GM12873 (cell line): Measurements from ENCODE around the gene SIX5.
A peak's percentile ranks its signal among the peaks of the same experiment; 100 is the strongest.

Source experiments
- TF ChIP-seq, protein P1 (sequence below): IDR thresholded peaks from 2 replicates; pipeline ENCODE4 v1.5.1; 2012; ENCODE audit warnings: low read depth, mild to moderate bottlenecking, moderate library complexity, low read length, control low read depth; ENCODE audit not compliant: insufficient read depth; ENCODE audit errors: missing control alignments

SIX5 gene

DNA sequence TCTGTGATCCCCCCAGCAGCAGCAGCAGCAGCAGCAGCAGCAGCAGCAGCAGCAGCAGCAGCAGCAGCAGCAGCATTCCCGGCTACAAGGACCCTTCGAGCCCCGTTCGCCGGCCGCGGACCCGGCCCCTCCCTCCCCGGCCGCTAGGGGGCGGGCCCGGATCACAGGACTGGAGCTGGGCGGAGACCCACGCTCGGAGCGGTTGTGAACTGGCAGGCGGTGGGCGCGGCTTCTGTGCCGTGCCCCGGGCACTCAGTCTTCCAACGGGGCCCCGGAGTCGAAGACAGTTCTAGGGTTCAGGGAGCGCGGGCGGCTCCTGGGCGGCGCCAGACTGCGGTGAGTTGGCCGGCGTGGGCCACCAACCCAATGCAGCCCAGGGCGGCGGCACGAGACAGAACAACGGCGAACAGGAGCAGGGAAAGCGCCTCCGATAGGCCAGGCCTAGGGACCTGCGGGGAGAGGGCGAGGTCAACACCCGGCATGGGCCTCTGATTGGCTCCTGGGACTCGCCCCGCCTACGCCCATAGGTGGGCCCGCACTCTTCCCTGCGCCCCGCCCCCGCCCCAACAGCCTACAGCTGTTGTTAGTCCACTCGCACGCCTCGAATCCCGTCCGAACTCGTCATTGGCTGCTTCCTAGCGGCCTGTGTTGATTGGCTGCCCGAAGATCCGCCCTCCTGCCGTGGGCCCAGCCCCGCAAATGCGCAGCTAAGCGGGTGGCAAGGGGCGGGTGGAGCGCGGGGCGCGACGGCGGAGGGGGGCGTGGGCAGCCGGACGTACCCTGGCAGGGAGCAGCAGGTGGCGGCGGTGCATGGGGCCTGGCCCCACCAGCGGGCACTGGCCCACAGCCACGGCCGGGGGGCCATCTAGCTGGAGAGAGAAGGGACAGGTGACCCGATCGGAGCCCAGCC is 1.4 kb upstream of the SIX5 start:
- TF ChIP-seq, protein P1, sequence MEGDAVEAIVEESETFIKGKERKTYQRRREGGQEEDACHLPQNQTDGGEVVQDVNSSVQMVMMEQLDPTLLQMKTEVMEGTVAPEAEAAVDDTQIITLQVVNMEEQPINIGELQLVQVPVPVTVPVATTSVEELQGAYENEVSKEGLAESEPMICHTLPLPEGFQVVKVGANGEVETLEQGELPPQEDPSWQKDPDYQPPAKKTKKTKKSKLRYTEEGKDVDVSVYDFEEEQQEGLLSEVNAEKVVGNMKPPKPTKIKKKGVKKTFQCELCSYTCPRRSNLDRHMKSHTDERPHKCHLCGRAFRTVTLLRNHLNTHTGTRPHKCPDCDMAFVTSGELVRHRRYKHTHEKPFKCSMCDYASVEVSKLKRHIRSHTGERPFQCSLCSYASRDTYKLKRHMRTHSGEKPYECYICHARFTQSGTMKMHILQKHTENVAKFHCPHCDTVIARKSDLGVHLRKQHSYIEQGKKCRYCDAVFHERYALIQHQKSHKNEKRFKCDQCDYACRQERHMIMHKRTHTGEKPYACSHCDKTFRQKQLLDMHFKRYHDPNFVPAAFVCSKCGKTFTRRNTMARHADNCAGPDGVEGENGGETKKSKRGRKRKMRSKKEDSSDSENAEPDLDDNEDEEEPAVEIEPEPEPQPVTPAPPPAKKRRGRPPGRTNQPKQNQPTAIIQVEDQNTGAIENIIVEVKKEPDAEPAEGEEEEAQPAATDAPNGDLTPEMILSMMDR = peak; percentile 78

DNA sequence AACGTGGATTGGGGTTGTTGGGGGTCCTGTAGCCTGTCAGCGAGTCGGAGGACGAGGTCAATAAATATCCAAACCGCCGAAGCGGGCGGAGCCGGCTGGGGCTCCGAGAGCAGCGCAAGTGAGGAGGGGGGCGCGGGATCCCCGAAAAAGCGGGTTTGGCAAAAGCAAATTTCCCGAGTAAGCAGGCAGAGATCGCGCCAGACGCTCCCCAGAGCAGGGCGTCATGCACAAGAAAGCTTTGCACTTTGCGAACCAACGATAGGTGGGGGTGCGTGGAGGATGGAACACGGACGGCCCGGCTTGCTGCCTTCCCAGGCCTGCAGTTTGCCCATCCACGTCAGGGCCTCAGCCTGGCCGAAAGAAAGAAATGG is 754 bp upstream of the SIX5 start:
- TF ChIP-seq, protein P1 = no peak

DNA sequence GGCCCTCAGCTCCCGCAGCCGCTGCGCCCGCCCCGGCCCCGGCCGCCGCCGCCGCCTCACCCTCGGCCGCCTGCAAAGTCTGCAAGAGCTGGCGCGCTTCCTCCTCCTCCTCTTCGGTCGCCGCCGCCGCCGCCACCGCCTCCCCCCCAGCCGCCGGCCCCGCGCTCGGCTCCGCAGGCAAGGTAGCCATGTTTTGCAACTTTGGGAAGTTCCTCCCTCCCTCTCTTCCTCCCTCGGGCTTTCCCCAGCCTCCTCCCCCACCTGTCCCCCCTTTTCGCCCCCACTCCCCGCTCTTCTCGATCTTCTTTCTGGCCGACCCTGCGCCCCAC is 433 bp downstream of the SIX5 start:
- TF ChIP-seq, protein P1 = no peak

DNA sequence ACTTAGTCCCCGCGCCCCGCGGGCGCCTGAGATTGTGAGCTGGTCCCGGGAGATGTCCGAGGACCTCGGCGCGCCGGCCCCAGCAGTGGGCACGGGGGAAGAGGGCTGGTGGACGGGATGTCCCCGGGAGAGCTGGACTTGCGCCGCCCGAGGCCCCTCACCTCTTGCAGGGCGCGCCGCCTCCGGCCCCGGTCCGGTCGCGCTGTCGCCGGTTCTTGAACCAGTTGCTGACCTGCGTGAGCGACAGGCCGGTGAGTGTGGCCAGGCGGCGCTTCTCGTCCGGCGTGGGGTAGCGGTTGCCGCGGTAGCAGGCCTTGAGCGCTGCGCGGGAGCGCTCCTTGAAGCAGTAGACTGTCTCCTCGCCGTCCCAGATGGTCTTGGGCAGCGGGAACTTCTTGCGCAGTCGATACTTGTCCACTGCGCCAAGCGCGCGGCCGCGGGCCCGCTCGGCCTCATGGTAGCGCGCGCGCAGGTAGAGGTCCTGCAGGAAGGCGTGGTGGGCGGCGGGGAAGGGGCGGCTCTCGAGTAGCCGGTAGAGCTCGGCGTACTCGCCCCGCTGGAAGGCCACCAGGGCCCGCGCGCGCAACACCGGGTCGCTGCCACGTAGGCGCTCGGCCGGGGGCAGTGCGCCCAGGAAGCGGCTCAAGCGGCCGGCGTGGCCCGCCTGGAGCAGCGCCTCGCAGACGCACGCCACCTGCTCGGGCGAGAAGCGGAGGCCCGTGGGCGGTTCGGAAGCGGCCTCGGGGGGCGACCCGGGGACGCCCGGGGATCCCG is 984 bp downstream of the SIX5 start:
- TF ChIP-seq, protein P1 = no peak

DNA sequence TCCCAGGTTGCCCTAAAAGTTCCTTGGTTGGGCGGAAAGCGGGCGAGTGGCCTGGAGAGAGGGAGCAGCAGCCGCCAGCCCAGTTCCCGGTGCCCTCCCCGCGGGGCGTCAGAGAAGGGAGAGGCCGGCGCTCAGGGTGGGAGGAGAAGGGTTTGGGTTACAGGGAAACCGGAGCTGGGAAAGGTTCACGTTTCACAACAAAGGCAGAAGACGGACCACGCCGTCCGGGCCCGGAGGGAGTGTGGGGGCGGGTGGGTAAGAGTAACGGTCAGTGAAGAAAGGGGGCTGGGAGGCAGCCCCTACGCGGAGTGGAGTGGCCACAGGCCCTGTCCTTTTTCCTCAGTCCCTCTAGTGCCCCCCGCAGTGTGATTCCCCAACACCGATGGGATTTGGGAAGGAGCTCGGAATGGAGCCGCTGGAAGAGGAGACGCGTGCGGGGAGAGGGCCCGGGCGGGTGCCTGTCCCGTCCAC is 1.6 kb downstream of the SIX5 start:
- TF ChIP-seq, protein P1 = no peak

DNA sequence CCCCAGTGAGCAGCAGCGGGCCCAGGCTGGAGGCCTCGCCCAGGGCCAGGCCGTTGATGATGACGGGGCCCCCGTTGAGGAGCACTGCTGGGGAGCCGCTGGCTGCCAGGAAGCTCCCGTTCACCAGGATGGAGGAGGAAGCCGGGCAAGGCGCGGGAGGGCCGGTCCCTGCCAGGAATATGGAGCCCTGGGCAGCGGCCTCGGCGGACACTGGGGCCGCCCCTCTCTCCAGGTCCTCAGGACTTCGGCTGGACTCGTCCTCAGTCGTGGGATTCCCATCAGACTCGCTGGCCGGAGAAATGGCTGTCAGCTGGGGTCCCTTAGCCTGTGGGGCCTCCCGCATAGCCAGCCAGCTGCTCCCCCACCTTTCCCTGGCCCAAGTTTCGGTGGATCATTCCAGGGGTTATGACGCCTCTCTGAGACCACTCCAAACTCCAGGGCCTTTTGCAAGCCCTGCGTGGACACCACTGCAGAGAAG is 2.1 kb downstream of the SIX5 start:
- TF ChIP-seq, protein P1 = no peak

DNA sequence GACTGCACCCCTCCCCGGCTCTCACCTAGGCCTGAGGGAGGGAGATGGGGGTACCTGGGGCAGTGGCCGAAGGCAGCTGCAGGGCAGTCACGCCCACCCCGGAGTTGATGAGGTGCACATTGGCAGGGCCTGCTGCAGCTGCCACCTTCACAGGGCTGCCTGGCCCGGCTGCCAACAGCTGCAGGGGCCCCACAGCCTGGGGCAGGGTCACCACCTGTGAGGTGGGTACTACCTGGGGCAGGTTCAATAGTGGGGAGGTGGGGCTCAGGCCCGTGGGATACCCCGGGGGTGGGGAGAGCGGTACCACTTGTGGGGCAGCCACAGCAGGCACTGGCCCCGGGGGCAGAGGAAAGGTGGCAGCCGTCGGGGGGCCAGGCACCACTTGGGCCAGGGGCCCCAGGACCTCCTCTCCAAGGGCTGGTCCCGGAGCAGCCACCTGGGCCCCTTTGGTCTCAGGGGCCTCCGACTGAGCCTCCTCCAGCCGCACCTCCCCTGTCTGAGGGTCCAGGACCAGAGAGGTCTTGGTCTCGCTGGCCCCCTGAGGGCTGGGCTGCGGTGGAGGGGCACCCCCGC is 2.7 kb downstream of the SIX5 start:
- TF ChIP-seq, protein P1 = no peak
